Ammon's horn (tissue), 1 donor: ENCODE measurements around the gene PCCA.
"Not testable (repeated sequence)": the region's sequence is repeated elsewhere in the genome, so short reads cannot be mapped to it uniquely, and the experiment has no call there.

Experiments used
- DNase-seq: peaks from one replicate; pipeline ENCODE4 v3.0.0-alpha.2; 2016; ENCODE audit warnings: low spot score

Gene PCCA

GRCh38 chr13:100363285-100363711 lies 274.4 kb downstream of the PCCA start:
- DNase-seq: no peak

GRCh38 chr13:100363874-100364273 lies 275.0 kb downstream of the PCCA start:
- DNase-seq: no peak

- DNase-seq: no peak
Observed at GRCh38 chr13:100364591-100364990, 275.7 kb downstream of the PCCA start.

- DNase-seq: no peak
Observed at GRCh38 chr13:100365680-100366079, 276.8 kb downstream of the PCCA start.

- no peak for DNase-seq
Observed at GRCh38 chr13:100378533-100378932, 289.6 kb downstream of the PCCA start.

GRCh38 chr13:100381595-100382224 lies 292.8 kb downstream of the PCCA start:
- DNase-seq: no peak

GRCh38 chr13:100382785-100383184 lies 293.9 kb downstream of the PCCA start:
- no peak for DNase-seq

GRCh38 chr13:100387416-100387815 lies 298.5 kb downstream of the PCCA start:
- DNase-seq: no peak

GRCh38 chr13:100388150-100388549 lies 299.3 kb downstream of the PCCA start:
- not testable (repeated sequence) for DNase-seq

- no peak for DNase-seq
Observed at GRCh38 chr13:100388923-100389322, 300.0 kb downstream of the PCCA start.

- no peak for DNase-seq
Observed at GRCh38 chr13:100389617-100390016, 300.7 kb downstream of the PCCA start.

GRCh38 chr13:100392709-100393630 lies 304.1 kb downstream of the PCCA start:
- no peak for DNase-seq

GRCh38 chr13:100394005-100394695 lies 305.3 kb downstream of the PCCA start:
- peak; percentile 6 for DNase-seq

- no peak for DNase-seq
Observed at GRCh38 chr13:100395698-100396373, 306.9 kb downstream of the PCCA start.

GRCh38 chr13:100396776-100397175 lies 307.9 kb downstream of the PCCA start:
- DNase-seq: no peak

- no peak for DNase-seq
Observed at GRCh38 chr13:100397627-100398026, 308.7 kb downstream of the PCCA start.

GRCh38 chr13:100398360-100398759 lies 309.5 kb downstream of the PCCA start:
- no peak for DNase-seq

- DNase-seq: no peak
Observed at GRCh38 chr13:100399455-100399854, 310.6 kb downstream of the PCCA start.

- DNase-seq: no peak
Observed at GRCh38 chr13:100403675-100404074, 314.8 kb downstream of the PCCA start.

- no peak for DNase-seq
Observed at GRCh38 chr13:100409132-100409531, 320.2 kb downstream of the PCCA start.

GRCh38 chr13:100423375-100423774 lies 334.5 kb downstream of the PCCA start:
- DNase-seq: no peak

GRCh38 chr13:100428986-100429385 lies 340.1 kb downstream of the PCCA start:
- DNase-seq: no peak
